Skeletal muscle tissue (tissue), 4 donors: ENCODE results near the gene WDR48. TPM values are rescaled to one million over a fixed set of nuclear protein-coding genes. Genes with fewer than 3 reads are reported as not detected.

ENCODE experiments used
- H3K27ac ChIP-seq: one replicate; pipeline ENCODE4 v1.7.0; 2013; ENCODE audit warnings: mild to moderate bottlenecking, low read depth, low read length, inconsistent platforms
- H3K27me3 ChIP-seq, 3 donors: one replicate each; pipeline ENCODE4 v1.7.0; 2013; ENCODE audit warnings: low read length in 3 of 3; ENCODE audit not compliant: control insufficient read depth in 3 of 3, insufficient read depth in 3 of 3
- H3K36me3 ChIP-seq, 3 donors: one replicate each; pipeline ENCODE4 v1.7.0; 2013; ENCODE audit warnings: low read length in 3 of 3; ENCODE audit not compliant: control insufficient read depth in 3 of 3, insufficient read depth in 3 of 3
- H3K4me1 ChIP-seq, 3 donors: one replicate each; pipeline ENCODE4 v1.7.0; 2013; ENCODE audit warnings: low read length in 3 of 3, mild to moderate bottlenecking in 3 of 3; ENCODE audit not compliant: control insufficient read depth in 3 of 3, insufficient read depth in 3 of 3
- H3K4me3 ChIP-seq, 3 donors: one replicate each; pipeline ENCODE4 v1.7.0; 2013; ENCODE audit warnings: low read length in 3 of 3
- H3K9ac ChIP-seq, 3 donors: one replicate each; pipeline ENCODE4 v1.7.0; 2013; ENCODE audit warnings: low read length in 3 of 3, mild to moderate bottlenecking in 3 of 3, moderate library complexity in 2 of 3, low read depth in 1 of 3
- H3K9me3 ChIP-seq, 3 donors: one replicate each; pipeline ENCODE4 v1.7.0; 2013; ENCODE audit warnings: low read length in 3 of 3; ENCODE audit not compliant: control insufficient read depth in 3 of 3
- total RNA-seq: library from RNA; depleted of rRNA; stranded (reverse); fragments of >200 nt; gene quantifications from one replicate; pipeline ENCODE4 v1.2.3, GENCODE V29; 2014
- donor health status: Osteomylitis.

The WDR48 gene
- total RNA-seq, 1 donor from 2014 or later: 39.1 TPM

- Histone ChIP-seq H3K9ac (no peak overlapping the region), H3K27me3 (no peaks in the 10 kb centered on the region), H3K36me3 (no peaks in the 10 kb centered on the region), H3K4me3 (no peak overlapping the region), H3K27ac (no peak overlapping the region), H3K4me1 (no peaks in the 10 kb centered on the region), H3K9me3 (no peaks in the 10 kb centered on the region)
Measured at GRCh38 chr3:39022286-39022630, 29.6 kb upstream of the WDR48 start.

- H3K36me3 ChIP-seq: no peaks in the 10 kb centered on the region
- H3K9ac ChIP-seq: no peak overlapping the region
- H3K27ac ChIP-seq: no peak overlapping the region
- H3K4me1 ChIP-seq: no peaks in the 10 kb centered on the region
- H3K9me3 ChIP-seq: no peaks in the 10 kb centered on the region
- H3K4me3 ChIP-seq: no peak overlapping the region
- no peaks in the 10 kb centered on the region for H3K27me3 ChIP-seq
Measured at GRCh38 chr3:39024497-39024896, 27.3 kb upstream of the WDR48 start.

DNA sequence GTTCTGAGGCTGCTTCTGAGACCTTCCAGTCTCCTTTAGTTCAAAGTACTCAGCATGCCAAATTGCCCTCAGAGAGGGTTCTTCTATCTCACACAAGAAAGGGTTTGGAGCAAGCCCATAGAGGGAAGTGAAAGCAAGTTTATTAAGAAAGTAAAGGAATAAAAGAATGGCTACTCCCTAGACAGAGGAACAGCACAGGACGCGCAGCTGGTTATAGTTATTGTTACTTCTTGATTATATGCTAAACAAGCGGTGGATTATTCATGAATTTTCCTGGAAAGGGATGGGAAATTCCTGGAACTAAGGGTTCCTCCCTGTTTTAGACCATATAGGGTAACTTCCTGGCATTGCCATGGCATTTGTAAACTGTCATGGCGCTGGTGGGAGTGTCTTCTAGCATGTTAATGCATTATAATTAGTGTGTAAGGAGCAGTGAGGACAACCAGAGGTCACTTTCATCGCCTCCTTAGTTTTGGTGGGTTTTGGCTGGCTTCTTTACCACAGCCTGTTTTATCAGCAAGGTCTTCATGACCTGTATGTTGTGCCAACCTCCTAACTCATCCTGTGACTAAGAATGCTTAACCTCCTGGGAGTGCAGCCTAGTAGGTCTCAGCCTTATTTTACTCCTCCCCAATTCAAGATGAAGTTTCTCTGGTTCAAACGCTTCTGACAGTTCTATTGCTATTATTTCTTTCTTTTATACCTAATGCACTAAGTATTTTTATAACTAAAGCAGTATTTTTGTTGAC lies 26.4 kb upstream of the WDR48 start:
- H3K4me3 ChIP-seq: no peak overlapping the region
- H3K9me3 ChIP-seq: no peaks in the 10 kb centered on the region
- no peak overlapping the region for H3K9ac ChIP-seq
- no peaks in the 10 kb centered on the region for H3K36me3 ChIP-seq
- H3K27me3 ChIP-seq: no peaks in the 10 kb centered on the region
- H3K4me1 ChIP-seq: no peaks in the 10 kb centered on the region
- no peak overlapping the region for H3K27ac ChIP-seq

GRCh38 chr3:39028546-39028945 lies 23.3 kb upstream of the WDR48 start:
- Histone ChIP-seq H3K27ac (no peak overlapping the region), H3K9me3 (no peaks in the 10 kb centered on the region), H3K4me3 (no peak overlapping the region), H3K36me3 (no peaks in the 10 kb centered on the region), H3K9ac (no peak overlapping the region), H3K4me1 (no peaks in the 10 kb centered on the region), H3K27me3 (no peaks in the 10 kb centered on the region)

DNA sequence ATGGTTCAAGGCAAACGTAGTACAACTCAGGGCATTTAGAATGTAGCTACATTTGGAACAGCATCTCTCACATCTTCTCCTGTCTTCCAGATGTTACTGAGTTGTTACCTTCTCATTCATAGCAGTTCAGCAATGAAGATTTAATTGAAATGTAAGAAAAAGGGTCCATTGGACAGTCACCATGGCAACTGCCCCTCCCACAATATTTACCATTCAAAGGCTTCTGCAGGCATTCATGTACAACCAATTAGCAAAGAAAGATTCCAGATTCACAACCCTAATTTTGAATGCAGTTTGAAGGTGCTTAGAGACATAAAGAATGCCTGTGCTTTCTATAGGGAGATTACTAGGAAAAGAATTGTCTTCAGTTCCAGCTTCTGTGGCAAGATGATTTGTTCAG lies 22.3 kb upstream of the WDR48 start:
- Histone ChIP-seq H3K9me3 (no peaks in the 10 kb centered on the region), H3K4me3 (no peak overlapping the region), H3K9ac (no peak overlapping the region), H3K27ac (no peak overlapping the region), H3K36me3 (no peaks in the 10 kb centered on the region), H3K4me1 (no peaks in the 10 kb centered on the region), H3K27me3 (no peaks in the 10 kb centered on the region)

DNA sequence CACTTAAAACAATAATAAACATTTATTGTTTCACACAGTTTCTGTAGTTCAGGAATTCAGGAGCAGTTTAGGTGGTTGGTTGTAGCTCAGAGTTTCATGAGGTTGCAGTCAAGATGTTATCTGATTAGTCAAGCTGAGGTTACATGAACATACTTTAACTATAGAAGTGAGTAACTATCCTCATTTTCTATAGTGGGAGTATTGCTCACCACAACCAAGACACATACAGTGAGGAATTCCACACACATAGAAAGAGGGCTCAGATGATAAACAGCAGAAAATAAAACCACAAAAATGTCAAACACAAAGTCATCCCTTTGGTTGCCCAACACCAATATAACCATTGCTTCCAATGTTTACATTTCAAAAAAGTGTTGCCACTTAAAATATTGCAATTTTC lies 13.7 kb upstream of the WDR48 start:
- H3K4me3 ChIP-seq: no peak overlapping the region
- H3K36me3 ChIP-seq: no peaks in the 10 kb centered on the region
- no peaks in the 10 kb centered on the region for H3K4me1 ChIP-seq
- H3K9ac ChIP-seq: no peak overlapping the region
- H3K27ac ChIP-seq: no peak overlapping the region
- H3K9me3 ChIP-seq: peaks cover 0 to 2% (median 0%) of the 10 kb centered on the region in 3 donors
- H3K27me3 ChIP-seq: no peaks in the 10 kb centered on the region

DNA sequence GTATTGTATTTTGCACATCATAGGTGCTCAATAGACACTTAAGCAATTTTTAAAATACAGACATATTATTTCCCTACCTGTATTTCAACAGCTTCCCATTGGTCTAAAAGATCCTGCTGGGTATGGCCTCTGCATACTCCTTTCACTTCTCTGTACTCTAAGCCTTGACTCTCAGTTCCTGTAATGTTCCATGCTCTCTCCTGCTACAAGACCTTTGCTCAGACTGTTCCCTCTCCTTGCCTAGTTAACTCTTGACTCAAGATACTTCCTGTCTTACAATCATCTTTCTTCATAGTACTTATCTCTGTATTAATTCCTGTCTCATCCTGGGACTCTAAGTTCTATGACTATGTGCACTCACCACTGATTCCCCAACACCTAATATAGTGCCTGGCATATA lies 1.8 kb upstream of the WDR48 start:
- H3K9ac ChIP-seq: no peak overlapping the region
- H3K36me3 ChIP-seq: no peaks in the 10 kb centered on the region
- no peak overlapping the region for H3K4me3 ChIP-seq
- H3K4me1 ChIP-seq: peaks cover 6 to 13% (median 12%) of the 10 kb centered on the region in 3 donors
- H3K9me3 ChIP-seq: no peaks in the 10 kb centered on the region
- no peak overlapping the region for H3K27ac ChIP-seq
- H3K27me3 ChIP-seq: no peaks in the 10 kb centered on the region

GRCh38 chr3:39052583-39052982 lies 767 bp downstream of the WDR48 start:
- H3K9ac ChIP-seq: peak overlapping the region; percentile 78 to 89 (median 79)
- peak overlapping the region; percentile 85 for H3K27ac ChIP-seq
- no peaks in the 10 kb centered on the region for H3K9me3 ChIP-seq
- no peaks in the 10 kb centered on the region for H3K36me3 ChIP-seq
- H3K4me1 ChIP-seq: peaks cover 6 to 15% (median 12%) of the 10 kb centered on the region in 3 donors
- no peaks in the 10 kb centered on the region for H3K27me3 ChIP-seq
- H3K4me3 ChIP-seq: peak overlapping the region; percentile 86 to 93 (median 87)

GRCh38 chr3:39053696-39054095 lies 1.9 kb downstream of the WDR48 start:
- Histone ChIP-seq H3K9me3 (no peaks in the 10 kb centered on the region), H3K36me3 (peaks cover 0 to 2% (median 0%) of the 10 kb centered on the region in 3 donors)

DNA sequence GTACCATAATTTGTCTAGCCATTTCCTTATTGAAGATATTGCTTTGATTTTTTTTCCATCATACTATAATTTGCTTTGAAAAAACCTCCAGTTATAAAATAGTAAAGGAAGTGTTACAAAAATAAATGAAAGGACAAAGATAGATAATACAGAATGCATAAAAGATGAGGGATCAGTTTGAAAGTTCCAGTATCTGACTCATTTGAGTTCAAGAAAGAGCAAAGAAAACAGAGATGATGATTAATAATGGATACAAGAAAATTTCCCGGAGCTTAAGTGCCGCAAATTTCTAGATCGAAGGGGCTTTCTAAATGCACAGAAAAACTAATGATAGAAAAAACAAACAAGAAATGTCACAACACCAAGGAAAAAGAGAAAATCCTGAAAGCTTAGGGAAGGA lies 4.3 kb downstream of the WDR48 start:
- H3K9ac ChIP-seq: no peak overlapping the region

More at GRCh38 chr3:39053696-39054095, 1.9 kb downstream of the WDR48 start:
- no peak overlapping the region for H3K4me3 ChIP-seq
- no peak overlapping the region for H3K9ac ChIP-seq
- H3K27ac ChIP-seq: no peak overlapping the region
- no peaks in the 10 kb centered on the region for H3K27me3 ChIP-seq
- peaks cover 6 to 15% (median 12%) of the 10 kb centered on the region in 3 donors for H3K4me1 ChIP-seq

More for the DNA sequence above, 4.3 kb downstream of the WDR48 start:
- H3K36me3 ChIP-seq: peaks cover 0 to 2% (median 0%) of the 10 kb centered on the region in 3 donors
- no peaks in the 10 kb centered on the region for H3K27me3 ChIP-seq
- H3K4me3 ChIP-seq: no peak overlapping the region
- no peak overlapping the region for H3K27ac ChIP-seq
- H3K4me1 ChIP-seq: peaks cover 6 to 15% (median 11%) of the 10 kb centered on the region in 3 donors
- H3K9me3 ChIP-seq: no peaks in the 10 kb centered on the region
